MM.1S (cell line): ENCODE measurements around the gene CREBBP.

Experiments used
- EZH2 ChIP-seq: fragments of 300-600 bp; sonication (generic); optimal IDR thresholded peaks from 2 replicates; pipeline ENCODE3; 2017; ENCODE audit warnings: low read depth, mild to moderate bottlenecking, antibody characterized with exemption, low read length, mixed read lengths
- EZH2phosphoT487 ChIP-seq: fragments of 300-600 bp; sonication (generic); IDR thresholded peaks from 2 replicates; pipeline ENCODE4 v1.6.1; 2018; ENCODE audit warnings: antibody characterized with exemption, low read length

DNA sequence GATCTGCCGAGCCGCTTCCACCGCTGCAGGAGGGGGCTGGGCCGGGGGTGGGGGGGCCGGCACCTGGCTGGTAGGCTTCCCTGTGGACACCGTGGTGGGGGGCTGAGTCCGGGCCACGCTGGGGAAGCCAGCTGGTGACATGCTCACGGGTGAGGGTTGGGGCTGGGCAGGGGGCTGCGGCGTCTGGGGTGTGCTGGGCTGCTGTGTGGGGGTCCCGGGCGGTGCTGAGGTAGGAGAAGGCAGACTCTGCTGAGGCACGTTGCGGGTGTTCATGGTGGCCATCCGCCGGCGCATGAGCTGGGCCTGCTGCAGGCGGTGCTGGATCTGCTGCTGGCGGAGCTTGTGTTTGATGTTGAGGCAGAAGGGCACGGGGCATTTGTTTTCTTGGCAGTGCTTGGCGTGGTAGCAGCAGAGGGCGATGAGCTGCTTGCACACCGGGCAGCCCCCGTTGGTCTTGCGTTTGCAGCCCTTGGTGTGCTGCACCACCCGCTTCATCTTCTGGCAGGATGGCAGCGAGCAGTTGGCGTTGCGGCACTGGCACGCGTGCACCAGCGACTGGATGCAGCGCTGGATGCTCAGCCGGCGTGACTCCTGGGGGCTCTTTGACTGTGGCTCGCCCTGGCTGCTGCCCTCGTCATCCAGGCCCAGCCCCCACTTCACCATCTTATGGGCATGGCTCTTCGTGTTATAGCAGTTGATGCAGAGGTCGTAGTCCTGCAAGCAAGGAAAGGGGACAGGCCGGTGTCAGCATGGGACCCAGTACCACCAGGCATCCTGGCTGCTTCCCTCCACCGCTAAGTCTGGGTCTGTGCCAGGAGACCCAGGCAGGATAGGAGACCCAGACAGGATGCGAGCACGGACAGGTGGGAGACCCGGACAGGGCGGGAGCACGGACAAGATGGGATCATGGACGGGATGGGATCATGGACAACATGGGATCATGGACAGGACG, 151.1 kb downstream of the CREBBP start:
- TF ChIP-seq EZH2 (no peak), EZH2phosphoT487 (no peak)
